Measurements from ENCODE around the gene BSG. TPM values are rescaled to one million over a fixed set of nuclear protein-coding genes. Genes with fewer than 3 reads are reported as not detected.

BSG gene
- total and polyA plus RNA-seq, 9 of the 15 experiments (the other 6 are each of a cell fraction or from before 2014, with no cell fraction given), result 4.6 to 495 (median 187) TPM

GRCh38 chr19:531009-531752 is 41.2 kb upstream of the BSG start (continued):
- TF ChIP-seq NCOR1 (IDR thresholded peaks at IDR 0.05) (no peak), FOS (IDR thresholded peaks at IDR 0.05; ENCODE audit: extremely low read depth, insufficient read length) (no peak), ZNF785 (CRISPR knock-in tag; IDR thresholded peaks at IDR 0.05) (no peak), IRF2 (CRISPR knock-in tag; IDR thresholded peaks at IDR 0.05) (no peak), UBTF (IDR thresholded peaks at IDR 0.05; ENCODE audit: borderline replicate concordance in 1 of 2, low read depth in 2 of 2, low read length in 2 of 2) (0 out of 4 replicates have a peak, but pooled peaks of 1 of the 2 experiments have one; percentile 47), RAD51 (IDR thresholded peaks at IDR 0.05; ENCODE audit: borderline replicate concordance, low read depth) (no peak), NELFE (IDR thresholded peaks at IDR 0.05; ENCODE audit: insufficient read depth, insufficient read length) (no peak), KDM4B (IDR thresholded peaks at IDR 0.05; ENCODE audit: borderline replicate concordance in 2 of 2, low read depth in 1 of 2) (no peak), POU5F1 (IDR thresholded peaks at IDR 0.05; ENCODE audit: borderline replicate concordance, low read depth, low read length, partially characterized antibody) (peak; percentile 65), TCF15 (CRISPR knock-in tag; IDR thresholded peaks at IDR 0.05) (no peak), ESRRA (IDR thresholded peaks at IDR 0.05; ENCODE audit: borderline replicate concordance, low read depth) (peak; percentile 52), HDAC3 (IDR thresholded peaks at IDR 0.05; ENCODE audit: borderline replicate concordance, partially characterized antibody) (no peak), GTF2A2 (tag; IDR thresholded peaks at IDR 0.05) (no peak), ZNF76 (CRISPR knock-in tag; IDR thresholded peaks at IDR 0.05; ENCODE audit: borderline replicate concordance) (no peak)
- TF ChIP-seq, protein P1, sequence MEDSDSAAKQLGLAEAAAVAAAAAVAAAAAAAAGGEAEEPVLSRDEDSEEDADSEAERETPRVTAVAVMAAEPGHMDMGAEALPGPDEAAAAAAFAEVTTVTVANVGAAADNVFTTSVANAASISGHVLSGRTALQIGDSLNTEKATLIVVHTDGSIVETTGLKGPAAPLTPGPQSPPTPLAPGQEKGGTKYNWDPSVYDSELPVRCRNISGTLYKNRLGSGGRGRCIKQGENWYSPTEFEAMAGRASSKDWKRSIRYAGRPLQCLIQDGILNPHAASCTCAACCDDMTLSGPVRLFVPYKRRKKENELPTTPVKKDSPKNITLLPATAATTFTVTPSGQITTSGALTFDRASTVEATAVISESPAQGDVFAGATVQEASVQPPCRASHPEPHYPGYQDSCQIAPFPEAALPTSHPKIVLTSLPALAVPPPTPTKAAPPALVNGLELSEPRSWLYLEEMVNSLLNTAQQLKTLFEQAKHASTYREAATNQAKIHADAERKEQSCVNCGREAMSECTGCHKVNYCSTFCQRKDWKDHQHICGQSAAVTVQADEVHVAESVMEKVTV (CRISPR knock-in tag; IDR thresholded peaks at IDR 0.05), result no peak
